A673 (cell line): ENCODE data around the gene RPE65. TPM values are rescaled to one million over a fixed set of nuclear protein-coding genes. Genes with fewer than 3 reads are reported as not detected.

Source experiments
- BruUV-seq: library from RNA; stranded (reverse); fragments of 400-500 nt; replicated peaks from 2 replicates; lab custom pipeline; 2021; lab: Mats Ljungman, UMichigan
- CTCF ChIA-PET: fragments of 300-600 bp; sonication (Branson Sonifier 250); formaldehyde crosslinking; loops from one replicate; lab custom pipeline; 2022; ENCODE audit warnings: antibody characterized with exemption; lab: Charles Lee
- POLR2A ChIA-PET: fragments of 300-600 bp; sonication (Branson Sonifier 250); formaldehyde crosslinking; loops from one replicate; lab custom pipeline; 2022; ENCODE audit warnings: antibody characterized with exemption; ENCODE audit not compliant: low non-redundant PET; lab: Charles Lee
- DNase-seq: peaks from one replicate; pipeline ENCODE4 v3.0.0-alpha.2; 2015; ENCODE audit warnings: low spot score
- H3K27ac ChIP-seq: fragments of 200-600 bp; sonication (generic); 2 replicates; pipeline ENCODE4 v1.5.1; 2016; ENCODE audit warnings: mixed run types, low read depth, mild to moderate bottlenecking, mixed read lengths, antibody characterized with exemption, low read length; ENCODE audit not compliant: poor library complexity, severe bottlenecking
- H3K27me3 ChIP-seq: fragments of 200-600 bp; sonication (generic); replicated peaks from 2 replicates; pipeline ENCODE4 v1.6.1; 2017; ENCODE audit warnings: mixed run types, low read depth, mild to moderate bottlenecking, mixed read lengths, antibody characterized with exemption, low read length; ENCODE audit not compliant: insufficient read depth, poor library complexity
- H3K36me3 ChIP-seq: fragments of 200-600 bp; sonication (generic); 2 replicates; pipeline ENCODE4 v1.6.1; 2016; ENCODE audit warnings: mixed run types, mild to moderate bottlenecking, mixed read lengths, antibody characterized with exemption, low read length; ENCODE audit not compliant: insufficient read depth, poor library complexity, severe bottlenecking
- H3K4me1 ChIP-seq: fragments of 200-600 bp; sonication (generic); 2 replicates; pipeline ENCODE4 v1.6.1; 2017; ENCODE audit warnings: mixed run types, mild to moderate bottlenecking, mixed read lengths, antibody characterized with exemption, low read length; ENCODE audit not compliant: insufficient read depth, poor library complexity, severe bottlenecking
- H3K4me3 ChIP-seq: fragments of 200-600 bp; sonication (generic); 2 replicates; pipeline ENCODE4 v1.5.1; 2016; ENCODE audit warnings: low read depth, mixed run types, mild to moderate bottlenecking, mixed read lengths, low read length; ENCODE audit not compliant: poor library complexity, severe bottlenecking
- H3K9me3 ChIP-seq: fragments of 200-600 bp; sonication (generic); 2 replicates; pipeline ENCODE4 v1.6.1; 2016; ENCODE audit warnings: mixed run types, low read depth, mild to moderate bottlenecking, mixed read lengths, antibody characterized with exemption, low read length; ENCODE audit not compliant: poor library complexity, severe bottlenecking
- EZH2 ChIP-seq: fragments of 200-600 bp; sonication (generic); IDR thresholded peaks from 2 replicates; pipeline ENCODE4 v1.6.1; 2017; ENCODE audit warnings: borderline replicate concordance, low read depth, mild to moderate bottlenecking, mixed read lengths, antibody characterized with exemption, low read length; ENCODE audit not compliant: poor library complexity, severe bottlenecking
- intact Hi-C: fragments of 100-400 bp; cut with micrococcal nuclease; formaldehyde crosslinking; loops from one replicate; pipeline ENCODE4 v1.10.0; 2022; ENCODE audit not compliant: unreplicated experiment
- total RNA-seq: library from RNA; stranded (reverse); gene quantifications from 2 replicates; pipeline ENCODE4 v1.2.3, GENCODE V29; 2021
- TF ChIP-seq, protein P1 (sequence below): fragments of 300-800, 200-600 bp; sonication (generic); conservative IDR thresholded peaks from 2 replicates; pipeline ENCODE4 v1.5.1; 2017; ENCODE audit warnings: low read depth, mild to moderate bottlenecking, antibody characterized with exemption, low read length, moderate library complexity, mixed read lengths

RPE65 gene
- total RNA-seq, 1 experiment from 2014 or later = not detected

DNA sequence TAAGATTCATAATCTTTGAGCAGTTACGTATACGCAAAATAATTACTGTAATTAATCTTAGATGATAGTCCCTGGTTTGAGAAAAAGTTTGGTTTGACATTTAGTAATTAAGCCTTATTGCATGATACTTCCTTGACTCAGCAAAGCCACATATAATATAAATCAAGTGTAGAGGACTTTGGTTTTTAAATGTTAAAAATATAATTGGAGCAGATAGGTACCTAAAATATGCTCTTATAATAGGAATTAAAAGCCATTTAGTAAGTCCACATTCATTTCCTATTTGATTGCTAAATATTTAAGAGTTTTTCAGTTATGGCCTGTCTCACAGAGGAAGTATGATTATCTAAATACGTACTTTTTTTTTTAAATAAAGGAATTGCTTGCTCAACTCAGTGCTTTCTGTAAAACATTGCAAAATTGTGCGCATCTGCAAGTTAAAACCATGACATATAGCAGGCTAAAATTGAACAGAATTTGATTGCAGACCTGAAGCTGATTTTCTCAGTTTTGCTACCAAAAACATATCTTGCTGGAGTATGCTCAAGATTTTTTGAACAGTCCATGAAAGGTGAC is 20.4 kb downstream of the RPE65 start:
- Histone ChIP-seq H3K36me3 (no peaks in the 10 kb centered on the region), H3K9me3 (no peaks in the 10 kb centered on the region), H3K4me1 (no peaks in the 10 kb centered on the region), H3K27me3 (no peaks in the 10 kb centered on the region), H3K4me3 (no peak overlapping the region), H3K27ac (no peak overlapping the region)
- ChIA-PET POLR2A (no interaction called here), CTCF (no interaction called here)
- intact Hi-C loops = no loop called here
- no peak for TF ChIP-seq EZH2
- TF ChIP-seq, protein P1, sequence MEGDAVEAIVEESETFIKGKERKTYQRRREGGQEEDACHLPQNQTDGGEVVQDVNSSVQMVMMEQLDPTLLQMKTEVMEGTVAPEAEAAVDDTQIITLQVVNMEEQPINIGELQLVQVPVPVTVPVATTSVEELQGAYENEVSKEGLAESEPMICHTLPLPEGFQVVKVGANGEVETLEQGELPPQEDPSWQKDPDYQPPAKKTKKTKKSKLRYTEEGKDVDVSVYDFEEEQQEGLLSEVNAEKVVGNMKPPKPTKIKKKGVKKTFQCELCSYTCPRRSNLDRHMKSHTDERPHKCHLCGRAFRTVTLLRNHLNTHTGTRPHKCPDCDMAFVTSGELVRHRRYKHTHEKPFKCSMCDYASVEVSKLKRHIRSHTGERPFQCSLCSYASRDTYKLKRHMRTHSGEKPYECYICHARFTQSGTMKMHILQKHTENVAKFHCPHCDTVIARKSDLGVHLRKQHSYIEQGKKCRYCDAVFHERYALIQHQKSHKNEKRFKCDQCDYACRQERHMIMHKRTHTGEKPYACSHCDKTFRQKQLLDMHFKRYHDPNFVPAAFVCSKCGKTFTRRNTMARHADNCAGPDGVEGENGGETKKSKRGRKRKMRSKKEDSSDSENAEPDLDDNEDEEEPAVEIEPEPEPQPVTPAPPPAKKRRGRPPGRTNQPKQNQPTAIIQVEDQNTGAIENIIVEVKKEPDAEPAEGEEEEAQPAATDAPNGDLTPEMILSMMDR = no peak
- DNase-seq = no peak
- no TSS peak for BruUV-seq

DNA sequence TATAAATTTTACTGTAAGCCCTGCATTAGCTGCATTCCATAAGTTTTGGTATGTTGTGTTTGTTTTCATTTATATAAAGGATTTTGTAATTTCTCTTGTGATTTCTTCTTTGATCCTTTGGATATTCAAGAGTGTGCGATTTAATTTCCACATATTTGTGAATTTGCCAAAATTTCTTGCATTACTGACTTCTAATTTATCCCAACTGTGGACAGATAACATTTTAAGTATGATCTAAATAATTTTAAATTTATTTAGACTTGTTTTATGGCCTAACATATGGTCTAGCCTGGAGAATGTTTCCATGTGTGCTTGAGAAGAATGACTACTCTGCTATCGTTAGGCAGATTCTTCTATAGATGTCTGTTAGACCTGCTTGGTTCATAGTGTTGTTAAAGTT is 23.2 kb downstream of the RPE65 start:
- Histone ChIP-seq H3K9me3 (no peaks in the 10 kb centered on the region), H3K4me1 (no peaks in the 10 kb centered on the region), H3K27me3 (no peaks in the 10 kb centered on the region), H3K4me3 (no peak overlapping the region), H3K36me3 (no peaks in the 10 kb centered on the region), H3K27ac (no peak overlapping the region)
- CTCF ChIA-PET = no interaction called here
- no peak for DNase-seq
- intact Hi-C loops = no loop called here
- no TSS peak for BruUV-seq
- POLR2A ChIA-PET = no interaction called here
- TF ChIP-seq, protein P1 = no peak
- TF ChIP-seq EZH2 = no peak

DNA sequence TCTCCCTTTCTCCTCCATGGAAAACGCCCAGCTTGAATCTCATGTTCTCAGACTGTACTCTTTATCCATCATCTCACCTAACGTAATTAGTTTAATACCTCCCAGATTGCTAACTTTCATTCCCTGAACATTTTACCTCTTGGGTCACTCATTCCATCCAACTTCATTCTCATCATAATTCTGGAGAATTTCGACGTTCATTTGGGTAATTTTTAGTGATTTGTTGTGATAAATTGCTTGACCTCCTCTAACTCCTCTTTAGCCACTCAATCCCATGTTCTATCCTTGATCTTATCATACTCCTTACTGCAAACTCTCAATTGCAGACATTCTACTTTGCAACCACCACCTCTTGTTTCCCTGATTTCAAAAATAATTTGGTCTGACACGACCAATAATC is 28.4 kb downstream of the RPE65 start:
- no peaks in the 10 kb centered on the region for H3K4me1 ChIP-seq
- H3K27me3 ChIP-seq = no peaks in the 10 kb centered on the region
- no peaks in the 10 kb centered on the region for H3K9me3 ChIP-seq
- H3K4me3 ChIP-seq = no peak overlapping the region
- POLR2A ChIA-PET = no interaction called here
- CTCF ChIA-PET = no interaction called here
- H3K27ac ChIP-seq = no peak overlapping the region
- intact Hi-C loops = no loop called here
- TF ChIP-seq EZH2 = no peak
- TF ChIP-seq, protein P1 = no peak
- no peak for DNase-seq
- H3K36me3 ChIP-seq = no peaks in the 10 kb centered on the region
- BruUV-seq = no TSS peak
